ENCODE results near the gene GJC2. TPM values are rescaled to one million over a fixed set of nuclear protein-coding genes. Genes with fewer than 3 reads are reported as not detected.

The GJC2 gene
- total RNA-seq, 2 donors from 2014 or later, result 0.93 to 2.3 TPM

GRCh38 chr1:228156941-228157728, 7.4 kb downstream of the GJC2 start:
- Histone ChIP-seq H3K27me3 (no peaks in the 10 kb centered on the region), H3K4me3 (no peak overlapping the region), H3K9me3 (no peaks in the 10 kb centered on the region), H3K4me1 (peaks cover 0 to 11% of the 10 kb centered on the region in 2 donors), H3K27ac (no peak overlapping the region), H3K36me3 (no peaks in the 10 kb centered on the region)
- TF ChIP-seq, protein P1, sequence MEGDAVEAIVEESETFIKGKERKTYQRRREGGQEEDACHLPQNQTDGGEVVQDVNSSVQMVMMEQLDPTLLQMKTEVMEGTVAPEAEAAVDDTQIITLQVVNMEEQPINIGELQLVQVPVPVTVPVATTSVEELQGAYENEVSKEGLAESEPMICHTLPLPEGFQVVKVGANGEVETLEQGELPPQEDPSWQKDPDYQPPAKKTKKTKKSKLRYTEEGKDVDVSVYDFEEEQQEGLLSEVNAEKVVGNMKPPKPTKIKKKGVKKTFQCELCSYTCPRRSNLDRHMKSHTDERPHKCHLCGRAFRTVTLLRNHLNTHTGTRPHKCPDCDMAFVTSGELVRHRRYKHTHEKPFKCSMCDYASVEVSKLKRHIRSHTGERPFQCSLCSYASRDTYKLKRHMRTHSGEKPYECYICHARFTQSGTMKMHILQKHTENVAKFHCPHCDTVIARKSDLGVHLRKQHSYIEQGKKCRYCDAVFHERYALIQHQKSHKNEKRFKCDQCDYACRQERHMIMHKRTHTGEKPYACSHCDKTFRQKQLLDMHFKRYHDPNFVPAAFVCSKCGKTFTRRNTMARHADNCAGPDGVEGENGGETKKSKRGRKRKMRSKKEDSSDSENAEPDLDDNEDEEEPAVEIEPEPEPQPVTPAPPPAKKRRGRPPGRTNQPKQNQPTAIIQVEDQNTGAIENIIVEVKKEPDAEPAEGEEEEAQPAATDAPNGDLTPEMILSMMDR (IDR thresholded peaks at IDR 0.05), result no peak
- no peak for DNase-seq (ENCODE audit: low spot score)

DNA sequence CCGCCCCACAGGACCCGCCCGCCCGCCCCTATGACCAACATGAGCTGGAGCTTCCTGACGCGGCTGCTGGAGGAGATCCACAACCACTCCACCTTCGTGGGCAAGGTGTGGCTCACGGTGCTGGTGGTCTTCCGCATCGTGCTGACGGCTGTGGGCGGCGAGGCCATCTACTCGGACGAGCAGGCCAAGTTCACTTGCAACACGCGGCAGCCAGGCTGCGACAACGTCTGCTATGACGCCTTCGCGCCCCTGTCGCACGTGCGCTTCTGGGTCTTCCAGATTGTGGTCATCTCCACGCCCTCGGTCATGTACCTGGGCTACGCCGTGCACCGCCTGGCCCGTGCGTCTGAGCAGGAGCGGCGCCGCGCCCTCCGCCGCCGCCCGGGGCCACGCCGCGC, 8.0 kb downstream of the GJC2 start:
- no peaks in the 10 kb centered on the region for H3K9me3 ChIP-seq
- H3K4me3 ChIP-seq, result no peak overlapping the region
- no peaks in the 10 kb centered on the region for H3K27me3 ChIP-seq
- TF ChIP-seq, protein P1 (IDR thresholded peaks at IDR 0.05), result no peak
- H3K27ac ChIP-seq, result no peak overlapping the region
- H3K4me1 ChIP-seq, result peaks cover 0 to 17% of the 10 kb centered on the region in 2 donors
- no peaks in the 10 kb centered on the region for H3K36me3 ChIP-seq
- no peak for DNase-seq (ENCODE audit: low spot score)

- TF ChIP-seq, protein P1 (IDR thresholded peaks at IDR 0.05), result no peak
- H3K4me1 ChIP-seq, result peaks cover 2 to 23% of the 10 kb centered on the region in 2 donors
- H3K9me3 ChIP-seq, result no peaks in the 10 kb centered on the region
- no peak for DNase-seq (ENCODE audit: low spot score)
- H3K36me3 ChIP-seq, result no peaks in the 10 kb centered on the region
- no peak overlapping the region for H3K4me3 ChIP-seq
- H3K27me3 ChIP-seq, result no peaks in the 10 kb centered on the region
- no peak overlapping the region for H3K27ac ChIP-seq
Observed at GRCh38 chr1:228158151-228159007, 8.6 kb downstream of the GJC2 start.

DNA sequence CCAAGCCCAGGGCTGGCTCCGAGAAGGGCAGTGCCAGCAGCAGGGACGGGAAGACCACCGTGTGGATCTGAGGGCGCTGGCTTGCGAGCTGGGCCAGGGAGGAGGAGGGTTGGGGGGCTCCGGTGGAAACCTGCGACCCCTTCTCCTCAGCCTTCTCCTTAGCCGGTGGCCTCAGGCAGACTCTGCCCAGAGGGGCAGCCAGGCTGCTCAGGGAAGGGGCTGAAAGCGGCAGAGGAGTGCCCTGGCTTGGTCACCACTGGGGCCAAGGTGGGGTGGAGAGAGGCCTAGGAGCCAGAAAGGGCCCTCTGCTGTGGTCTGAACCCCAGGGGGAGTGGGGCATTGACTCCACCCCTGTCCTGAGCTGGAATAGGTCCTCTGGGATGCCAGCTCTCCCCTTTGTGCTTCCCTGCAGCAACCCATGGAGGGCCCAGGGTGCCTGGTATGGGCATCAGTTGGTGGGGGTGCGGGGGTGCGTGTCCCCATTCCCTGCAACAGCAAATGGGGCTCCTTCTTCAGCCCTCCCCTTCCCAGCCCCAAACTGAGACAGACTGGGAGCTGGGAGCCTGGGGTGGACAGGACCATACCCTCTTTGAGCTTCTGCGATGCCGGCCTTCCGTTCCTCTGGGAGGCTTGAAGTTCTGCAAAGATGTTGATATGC, 9.4 kb downstream of the GJC2 start:
- Histone ChIP-seq H3K36me3 (no peaks in the 10 kb centered on the region), H3K4me1 (peaks cover 3 to 31% of the 10 kb centered on the region in 2 donors), H3K27me3 (no peaks in the 10 kb centered on the region), H3K9me3 (no peaks in the 10 kb centered on the region), H3K27ac (no peak overlapping the region), H3K4me3 (no peak overlapping the region)
- TF ChIP-seq, protein P1 (IDR thresholded peaks at IDR 0.05), result no peak
- DNase-seq (ENCODE audit: low spot score), result no peak

GRCh38 chr1:228160201-228160761, 10.6 kb downstream of the GJC2 start:
- H3K4me3 ChIP-seq, result no peak overlapping the region
- H3K27ac ChIP-seq, result no peak overlapping the region
- H3K27me3 ChIP-seq, result no peaks in the 10 kb centered on the region
- H3K4me1 ChIP-seq, result peaks cover 3 to 39% of the 10 kb centered on the region in 2 donors
- DNase-seq (ENCODE audit: low spot score), result no peak
- H3K9me3 ChIP-seq, result no peaks in the 10 kb centered on the region
- H3K36me3 ChIP-seq, result no peaks in the 10 kb centered on the region
- TF ChIP-seq, protein P1 (IDR thresholded peaks at IDR 0.05), result no peak
